GM19240 (cell line): ENCODE results near the gene RSL24D1.
A peak's percentile ranks its signal among the peaks of the same experiment; 100 is the strongest.
"Not testable (repeated sequence)": the region's sequence is repeated elsewhere in the genome, so short reads cannot be mapped to it uniquely, and the experiment has no call there.

ENCODE experiments used
- DNase-seq: peaks from one replicate; pipeline ENCODE4 v3.0.0; 2011; ENCODE audit warnings: low spot score; ENCODE audit not compliant: insufficient read length

Gene RSL24D1

DNA sequence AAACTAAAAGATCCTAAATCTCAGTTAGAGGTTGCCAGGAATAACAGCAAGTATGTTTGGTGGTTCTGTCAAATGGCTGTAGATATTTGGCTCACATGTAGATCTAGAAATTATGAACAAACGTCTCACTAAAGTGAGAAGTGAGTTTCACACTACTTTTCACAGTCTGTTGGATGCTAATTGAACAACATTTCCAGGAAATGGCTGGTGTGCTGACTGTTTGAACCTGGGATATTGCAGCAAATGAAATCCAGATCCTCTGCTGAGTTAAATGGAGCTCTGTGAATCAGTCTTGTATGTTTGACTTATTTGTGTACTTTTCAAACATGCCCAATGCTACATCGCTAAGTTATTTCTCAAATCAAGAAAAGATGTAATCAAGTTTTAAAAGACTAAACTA is 21.3 kb upstream of the RSL24D1 start:
- DNase-seq: no peak

- DNase-seq: no peak
These were observed 7.7 kb upstream of the RSL24D1 start for GRCh38 chr15:55204464-55204863.

DNA sequence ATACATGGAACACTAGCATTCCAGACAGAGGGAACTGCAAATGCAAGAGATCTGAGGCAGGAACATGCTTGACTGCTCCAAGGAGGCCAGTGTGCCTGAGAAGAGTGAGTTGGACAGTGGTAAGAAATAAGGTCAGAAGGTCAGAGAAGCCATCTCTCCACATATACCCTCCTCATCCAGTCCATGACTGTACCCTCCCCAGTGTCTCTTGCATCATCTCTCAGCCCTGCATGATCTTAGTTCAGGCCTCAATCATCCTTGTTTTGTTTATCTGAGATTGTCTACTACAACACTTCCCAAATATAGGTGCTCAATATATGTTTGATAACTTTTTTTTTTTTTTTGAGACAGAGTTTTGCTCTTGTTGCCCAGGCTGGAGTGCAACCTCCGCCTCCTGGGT is 5.5 kb upstream of the RSL24D1 start:
- DNase-seq: no peak

GRCh38 chr15:55198706-55199105 is 2.0 kb upstream of the RSL24D1 start:
- DNase-seq: no peak

- DNase-seq: no peak
These were observed 978 bp upstream of the RSL24D1 start for GRCh38 chr15:55197719-55198118.

- DNase-seq: no peak
These were observed 593 bp upstream of the RSL24D1 start for GRCh38 chr15:55197362-55197705.

DNA sequence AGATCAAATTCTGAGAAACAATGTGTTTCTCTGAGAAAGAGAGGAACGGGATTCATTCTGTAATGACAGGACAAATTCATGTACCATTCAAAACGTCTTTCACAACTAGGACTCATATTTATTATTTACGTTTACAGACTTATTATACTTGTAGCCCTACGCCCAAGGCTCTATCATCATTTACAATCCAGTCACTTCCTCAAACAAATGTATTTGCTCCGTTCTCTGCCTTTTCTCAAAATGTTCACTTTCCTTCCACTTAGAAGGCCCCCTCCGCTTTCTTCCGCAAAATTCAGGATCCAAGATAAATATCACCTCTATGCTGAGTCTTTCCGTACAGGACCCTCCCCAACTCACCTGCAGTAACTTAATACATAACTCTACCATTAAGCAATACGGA is 745 bp downstream of the RSL24D1 start:
- DNase-seq: no peak

- no peak for DNase-seq
These were observed 2.5 kb downstream of the RSL24D1 start for GRCh38 chr15:55194256-55194655.

GRCh38 chr15:55186331-55186730 is 10.4 kb downstream of the RSL24D1 start:
- DNase-seq: no peak

DNA sequence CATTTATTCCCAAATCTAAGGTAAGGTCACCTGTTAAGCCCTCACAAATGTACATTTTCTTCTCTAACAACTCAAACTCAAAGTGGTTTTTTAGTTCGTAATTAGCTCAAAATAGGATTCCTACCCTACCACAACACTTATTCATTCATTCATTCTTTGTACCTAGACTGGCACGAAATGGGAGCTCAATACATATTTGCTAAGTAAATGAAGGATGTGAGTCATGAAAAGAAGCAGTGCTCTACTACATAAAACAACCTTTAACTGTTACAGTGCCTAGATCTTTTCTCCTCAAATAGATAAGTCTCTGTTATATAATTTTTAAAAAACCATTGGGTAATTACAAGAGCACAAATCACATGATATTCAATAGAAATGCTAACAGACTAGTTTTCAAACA is 13.1 kb downstream of the RSL24D1 start:
- no peak for DNase-seq

GRCh38 chr15:55179141-55179540 is 17.6 kb downstream of the RSL24D1 start:
- DNase-seq: no peak

GRCh38 chr15:55170361-55170760 is 26.4 kb downstream of the RSL24D1 start:
- DNase-seq: no peak

DNA sequence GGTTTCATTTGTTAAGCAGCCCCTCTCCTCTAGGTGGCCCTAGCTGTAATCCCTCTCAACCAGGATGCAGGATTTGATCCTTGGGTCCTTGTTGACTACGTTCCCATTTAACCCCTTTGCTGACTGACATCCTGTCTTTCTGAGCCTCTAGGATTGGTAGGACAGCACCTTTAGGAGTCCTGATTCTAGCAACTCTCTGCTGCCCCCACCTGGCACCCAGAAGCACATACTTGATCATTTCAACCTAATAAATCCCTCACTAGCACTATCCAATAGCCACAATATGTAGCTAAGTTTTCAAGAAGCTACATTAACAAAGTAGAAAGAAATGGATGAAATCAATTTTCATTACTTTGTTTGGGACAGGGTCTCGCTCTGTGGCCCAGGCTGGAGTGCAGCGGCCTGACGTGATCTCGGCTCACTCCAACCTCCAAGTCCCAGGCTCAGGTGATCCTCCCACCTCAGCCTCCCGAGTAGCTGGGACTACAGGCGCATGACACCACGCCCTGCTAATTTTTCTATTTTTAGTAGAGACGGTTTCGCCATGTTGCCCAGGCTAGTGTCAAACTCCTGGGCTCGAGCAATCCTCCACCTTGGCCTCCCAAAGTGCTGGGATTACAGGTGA is 28.3 kb downstream of the RSL24D1 start:
- DNase-seq: peak; percentile 33

DNA sequence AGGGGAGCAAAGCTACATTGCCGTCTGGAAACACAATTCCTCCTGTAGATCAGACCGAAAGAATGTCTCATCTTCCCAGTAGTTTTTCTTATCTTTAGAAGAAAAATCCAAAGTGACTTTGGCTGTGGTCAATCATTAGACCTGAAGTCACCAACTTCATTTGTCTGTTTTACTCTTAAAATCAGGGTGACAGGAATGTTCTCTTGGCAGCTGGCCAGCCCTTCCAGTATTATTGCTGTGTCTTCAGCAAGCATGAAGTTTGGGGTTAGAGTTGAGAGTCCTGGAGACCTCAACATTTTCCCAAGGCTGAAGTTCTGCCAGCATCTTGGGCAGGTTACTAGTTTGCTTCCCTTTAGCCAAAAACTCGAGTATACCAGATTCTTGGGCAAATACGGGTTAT is 32.5 kb downstream of the RSL24D1 start:
- no peak for DNase-seq

GRCh38 chr15:55151631-55152030 is 45.1 kb downstream of the RSL24D1 start:
- DNase-seq: no peak

DNA sequence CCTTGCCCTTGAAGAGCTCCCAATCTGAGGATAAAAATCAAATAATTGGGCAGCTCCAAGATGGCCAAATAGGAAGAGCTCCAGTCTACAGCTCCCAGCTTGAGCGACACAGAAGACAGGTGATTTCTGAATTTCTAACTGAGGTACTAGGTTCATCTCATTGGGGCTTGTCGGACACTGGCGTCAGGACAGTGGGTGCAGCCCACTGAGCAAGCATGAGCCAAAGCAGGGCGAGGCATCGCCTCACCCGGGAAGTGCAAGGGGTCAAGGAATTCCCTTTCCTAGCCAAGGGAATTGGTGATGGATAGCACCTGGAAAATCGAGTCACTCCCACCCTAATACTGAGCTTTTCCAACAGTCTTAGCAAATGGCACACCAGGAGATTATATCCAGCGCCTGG is 53.6 kb downstream of the RSL24D1 start:
- DNase-seq: not testable (repeated sequence)

DNA sequence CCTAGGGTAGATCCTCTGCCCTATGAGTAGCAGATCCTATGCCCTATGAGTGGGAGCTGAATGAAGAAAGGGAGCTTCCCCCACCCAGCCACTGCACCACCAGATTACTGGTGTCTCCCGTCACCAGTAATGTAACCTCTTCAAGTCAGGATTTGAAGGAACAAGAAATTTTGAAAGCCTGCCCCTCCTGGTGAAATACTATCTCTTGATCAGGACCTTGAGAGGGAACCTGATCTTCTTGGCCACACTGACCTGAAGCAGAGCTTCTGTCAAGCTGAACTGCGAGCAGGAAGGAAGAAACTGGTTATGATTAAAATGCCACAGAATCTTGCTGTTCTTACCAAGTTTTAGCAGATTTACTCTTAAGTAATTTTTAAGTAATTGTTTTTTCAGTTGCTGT is 62.8 kb downstream of the RSL24D1 start:
- DNase-seq: no peak

- DNase-seq: no peak
These were observed 64.1 kb downstream of the RSL24D1 start for GRCh38 chr15:55132672-55133071.
